Peyer's patch (tissue), 4 donors: ENCODE measurements around the gene SH2D6. TPM values are rescaled to one million over a fixed set of nuclear protein-coding genes. Genes with fewer than 3 reads are reported as not detected.

Experiments used
- DNase-seq, 3 donors: peaks; one replicate each; pipeline ENCODE4 v3.0.0-alpha.2; 2017 to 2019
- H3K27ac ChIP-seq, 4 donors: fragments of 200-600 bp; sonication (generic); one replicate each; pipeline ENCODE4 v1.5.1; 2016 to 2019
- H3K27me3 ChIP-seq, 2 donors: fragments of 200-600 bp; sonication (generic); one replicate each; pipeline ENCODE4 v1.5.1; 2019
- H3K36me3 ChIP-seq, 3 donors: fragments of 200-600 bp; sonication (generic); one replicate each; pipeline ENCODE4 v1.5.1; 2016 to 2019
- H3K4me1 ChIP-seq, 4 donors: fragments of 200-600 bp; sonication (generic); one replicate each; pipeline ENCODE4 v1.5.1; 2016 to 2019
- H3K4me3 ChIP-seq, 4 donors: fragments of 200-600 bp; sonication (generic); 1 replicate in 3 of 4; 2 replicates in 1 of 4; pipeline ENCODE4 v1.5.1; 2016 to 2019; ENCODE audit warnings: mild to moderate bottlenecking in 1 of 4
- H3K9me3 ChIP-seq, 4 donors: fragments of 200-600 bp; sonication (generic); one replicate each; pipeline ENCODE4 v1.5.1; 2016 to 2019; ENCODE audit warnings: mild to moderate bottlenecking in 1 of 4
- CTCF ChIP-seq, 6 experiments: fragments of 450-650 bp in 4 of 6; fragments of 200-600 bp in 2 of 6; sonication (generic) in 1 of 6; IDR thresholded peaks; one replicate each; pipeline ENCODE4 v1.5.1; 2017 to 2019; ENCODE audit warnings: antibody characterized with exemption in 6 of 6, mild to moderate bottlenecking in 3 of 6, moderate library complexity in 1 of 6
- POLR2A ChIP-seq, 2 donors: fragments of 450-650 bp; IDR thresholded peaks; one replicate each; pipeline ENCODE4 v1.5.1; 2017; ENCODE audit warnings: antibody characterized with exemption in 2 of 2, mild to moderate bottlenecking in 2 of 2, moderate library complexity in 2 of 2
- total RNA-seq, 4 donors: library from RNA; depleted of rRNA; stranded (reverse); fragments of >200 nt; gene quantifications; one replicate each; pipeline ENCODE4 v1.1.0, GENCODE V29; 2016

SH2D6 gene
- total RNA-seq, 4 donors from 2014 or later = 12.4 to 38.0 (median 15.2) TPM

- Histone ChIP-seq H3K4me3 (no peak overlapping the region), H3K27ac (no peak overlapping the region), H3K4me1 (no peaks in the 10 kb centered on the region), H3K9me3 (no peaks in the 10 kb centered on the region), H3K27me3 (no peaks in the 10 kb centered on the region), H3K36me3 (peaks cover 0 to 68% (median 0%) of the 10 kb centered on the region in 3 donors)
- no peak for TF ChIP-seq CTCF (IDR thresholded peaks at IDR 0.05)
- no peak for TF ChIP-seq POLR2A (IDR thresholded peaks at IDR 0.05)
- no peak for DNase-seq
Measured at GRCh38 chr2:85387754-85388153, 30.8 kb upstream of the SH2D6 start.

GRCh38 chr2:85388878-85389538 lies 29.5 kb upstream of the SH2D6 start:
- DNase-seq = peak in 2 of 3 donors; percentile 20 to 32
- Histone ChIP-seq H3K4me3 (no peak overlapping the region), H3K27ac (no peak overlapping the region), H3K36me3 (peaks cover 0 to 63% (median 0%) of the 10 kb centered on the region in 3 donors), H3K27me3 (no peaks in the 10 kb centered on the region), H3K4me1 (no peaks in the 10 kb centered on the region), H3K9me3 (no peaks in the 10 kb centered on the region)
- no peak for TF ChIP-seq CTCF (IDR thresholded peaks at IDR 0.05)
- TF ChIP-seq POLR2A (IDR thresholded peaks at IDR 0.05) = no peak

- Histone ChIP-seq H3K27ac (peak overlapping the region in 1 of 4 donors; percentile 71), H3K36me3 (peaks cover 0 to 56% (median 0%) of the 10 kb centered on the region in 3 donors), H3K27me3 (no peaks in the 10 kb centered on the region), H3K4me1 (no peaks in the 10 kb centered on the region), H3K4me3 (no peak overlapping the region), H3K9me3 (no peaks in the 10 kb centered on the region)
- TF ChIP-seq POLR2A (IDR thresholded peaks at IDR 0.05) = no peak
- TF ChIP-seq CTCF (IDR thresholded peaks at IDR 0.05) = peak; percentile 40 to 75 (median 68)
- DNase-seq = peak; percentile 74 to 87 (median 82)
Measured at GRCh38 chr2:85390941-85391669, 27.4 kb upstream of the SH2D6 start.

- H3K27me3 ChIP-seq = no peaks in the 10 kb centered on the region
- no peak for TF ChIP-seq POLR2A (IDR thresholded peaks at IDR 0.05)
- no peak for TF ChIP-seq CTCF (IDR thresholded peaks at IDR 0.05)
- peaks cover 0 to 35% (median 0%) of the 10 kb centered on the region in 3 donors for H3K36me3 ChIP-seq
- H3K4me1 ChIP-seq = no peaks in the 10 kb centered on the region
- H3K9me3 ChIP-seq = no peaks in the 10 kb centered on the region
- DNase-seq = peak in 2 of 3 donors; percentile 33 to 38
- no peak overlapping the region for H3K27ac ChIP-seq
- no peak overlapping the region for H3K4me3 ChIP-seq
Measured at GRCh38 chr2:85393836-85394235, 24.7 kb upstream of the SH2D6 start.

GRCh38 chr2:85394261-85394681 lies 24.2 kb upstream of the SH2D6 start:
- H3K36me3 ChIP-seq = peaks cover 0 to 30% (median 0%) of the 10 kb centered on the region in 3 donors
- H3K9me3 ChIP-seq = no peaks in the 10 kb centered on the region
- H3K4me3 ChIP-seq = no peak overlapping the region
- TF ChIP-seq CTCF (IDR thresholded peaks at IDR 0.05) (no peak), POLR2A (IDR thresholded peaks at IDR 0.05) (no peak)
- no peak overlapping the region for H3K27ac ChIP-seq
- DNase-seq = peak in 2 of 3 donors; percentile 40 to 45
- no peaks in the 10 kb centered on the region for H3K27me3 ChIP-seq
- no peaks in the 10 kb centered on the region for H3K4me1 ChIP-seq
